Fibroblast of skin of right quadriceps (primary cell): ENCODE data around the gene GAREM1.
A peak's percentile ranks its signal among the peaks of the same experiment; 100 is the strongest.
"Not testable (repeated sequence)": the region's sequence is repeated elsewhere in the genome, so short reads cannot be mapped to it uniquely, and the experiment has no call there.

Experiments used
- DNase-seq: peaks from one replicate; pipeline ENCODE4 v3.0.0-alpha.2; 2013

GAREM1 gene

GRCh38 chr18:32321826-32322225 is 148.9 kb downstream of the GAREM1 start:
- DNase-seq: no peak

DNA sequence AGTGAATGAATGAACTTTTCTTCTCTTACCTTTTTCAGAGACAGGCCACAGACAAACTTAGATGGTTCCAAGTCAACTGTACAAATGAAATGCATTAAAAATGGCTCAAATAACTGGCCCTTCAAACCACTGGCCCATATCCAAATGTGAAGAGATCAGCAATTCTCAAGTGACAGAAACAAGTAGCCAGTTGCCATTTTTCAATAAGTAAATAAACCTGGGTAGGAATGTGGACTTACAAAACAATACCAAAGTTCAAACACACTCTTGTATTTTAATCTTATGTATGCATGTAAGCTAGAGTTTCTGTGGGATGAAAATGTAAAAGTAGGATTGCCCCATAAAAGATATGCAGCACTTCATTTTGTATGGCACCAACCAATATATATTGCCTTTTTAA is 151.6 kb downstream of the GAREM1 start:
- no peak for DNase-seq

GRCh38 chr18:32318581-32318980 is 152.1 kb downstream of the GAREM1 start:
- DNase-seq: no peak

GRCh38 chr18:32317651-32318050 is 153.0 kb downstream of the GAREM1 start:
- peak; percentile 70 for DNase-seq

GRCh38 chr18:32315881-32316280 is 154.8 kb downstream of the GAREM1 start:
- peak; percentile 43 for DNase-seq

GRCh38 chr18:32310774-32311173 is 159.9 kb downstream of the GAREM1 start:
- no peak for DNase-seq

- DNase-seq: no peak
Observed at GRCh38 chr18:32310101-32310500, 160.6 kb downstream of the GAREM1 start.

DNA sequence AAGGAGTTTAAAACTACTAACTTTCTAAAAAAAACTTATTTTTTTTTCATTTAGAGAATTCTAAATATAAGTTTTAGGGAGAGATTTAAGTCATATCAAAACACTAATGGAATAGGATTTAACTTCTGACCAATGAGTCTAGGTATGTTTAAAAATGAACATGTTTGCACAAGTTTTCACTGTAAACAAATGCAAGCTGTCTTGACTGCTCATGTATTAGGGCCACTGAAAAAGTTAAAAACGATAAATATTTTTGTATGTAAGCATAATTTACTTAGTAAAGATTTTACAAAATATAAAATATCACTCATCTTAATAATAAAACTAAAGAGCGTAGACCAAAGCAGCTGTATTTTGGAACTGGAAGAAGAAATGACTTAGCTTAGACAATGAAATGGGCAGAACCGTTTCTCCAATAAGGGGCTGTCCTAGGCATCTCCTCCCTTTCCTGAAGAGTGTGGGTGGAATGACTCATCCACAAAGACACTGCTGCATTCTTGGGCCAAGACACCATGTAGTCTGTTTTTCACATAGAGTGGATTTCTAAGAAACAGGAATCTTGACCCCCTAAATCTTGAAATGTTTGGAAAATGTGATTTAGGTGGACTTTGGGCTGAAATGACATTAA is 162.1 kb downstream of the GAREM1 start:
- DNase-seq: peak; percentile 75

GRCh38 chr18:32303400-32303799 is 167.3 kb downstream of the GAREM1 start:
- no peak for DNase-seq

DNA sequence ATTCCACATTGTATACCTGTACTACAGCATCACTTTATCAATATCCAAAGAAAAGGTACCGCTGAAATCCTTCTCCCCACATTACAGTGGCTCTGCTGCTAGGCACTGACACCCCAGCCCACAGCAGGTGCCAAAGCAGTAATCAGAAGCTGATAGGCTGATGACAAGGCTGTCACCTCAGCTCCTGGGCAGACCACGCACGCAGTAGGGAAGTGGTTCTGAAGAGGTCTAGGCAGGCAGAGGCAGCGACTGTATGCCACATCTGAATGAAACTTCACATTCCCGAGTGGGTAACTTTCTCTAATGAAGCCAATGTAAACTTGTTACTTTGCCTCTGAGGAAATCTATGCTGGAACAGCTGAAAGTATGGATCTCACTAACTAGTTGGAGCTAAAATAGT is 167.9 kb downstream of the GAREM1 start:
- no peak for DNase-seq

- peak; percentile 87 for DNase-seq
Observed at GRCh38 chr18:32301976-32302743, 168.5 kb downstream of the GAREM1 start.

DNA sequence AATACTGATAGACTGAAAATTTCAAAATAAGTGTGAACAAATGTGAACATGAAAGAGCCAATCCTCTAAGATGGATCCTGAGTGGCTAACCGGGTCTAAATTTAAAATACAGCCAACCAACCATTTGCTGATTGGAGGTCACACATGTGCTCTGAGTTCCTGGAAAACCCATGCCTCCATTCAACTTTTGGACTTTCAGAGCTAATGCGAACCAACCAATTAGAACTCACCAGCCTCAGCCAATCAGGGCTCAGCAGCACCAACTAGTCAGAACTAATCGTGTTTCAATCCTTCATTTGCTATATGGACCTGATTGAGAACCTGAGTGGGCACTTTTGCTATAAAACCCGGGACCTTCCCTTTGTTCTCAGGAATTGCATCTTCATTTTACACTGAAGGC is 169.3 kb downstream of the GAREM1 start:
- no peak for DNase-seq

- peak; percentile 64 for DNase-seq
Observed at GRCh38 chr18:32300914-32301313, 169.8 kb downstream of the GAREM1 start.

GRCh38 chr18:32299484-32299883 is 171.2 kb downstream of the GAREM1 start:
- DNase-seq: no peak

- DNase-seq: peak; percentile 62
Observed at GRCh38 chr18:32298171-32298667, 172.5 kb downstream of the GAREM1 start.

DNA sequence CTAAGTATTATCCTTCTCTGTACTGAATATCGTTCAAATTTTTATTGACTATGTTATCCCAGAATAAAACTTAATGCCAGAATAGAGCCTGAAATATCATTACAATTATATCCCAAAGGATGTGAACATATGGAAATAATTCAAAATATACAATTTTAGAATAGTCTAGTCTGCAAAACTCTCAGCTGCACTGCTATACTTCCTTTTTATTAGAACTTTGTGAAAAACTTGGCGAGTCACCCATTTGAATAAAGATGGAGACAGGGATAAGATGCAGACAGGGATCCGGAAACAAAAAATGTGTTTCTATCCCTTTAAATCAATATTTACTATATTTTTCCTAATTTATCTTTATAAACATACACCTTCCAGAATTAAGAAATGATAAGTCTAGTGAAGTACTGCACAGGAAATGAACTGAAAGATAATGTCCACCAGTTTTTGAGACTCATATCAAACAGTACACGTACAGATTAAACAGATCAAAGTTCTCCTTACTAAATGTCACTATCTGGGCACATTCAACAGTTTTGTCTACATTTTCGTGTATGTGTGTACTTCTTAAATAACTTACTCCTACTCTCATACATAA is 173.0 kb downstream of the GAREM1 start:
- no peak for DNase-seq

DNA sequence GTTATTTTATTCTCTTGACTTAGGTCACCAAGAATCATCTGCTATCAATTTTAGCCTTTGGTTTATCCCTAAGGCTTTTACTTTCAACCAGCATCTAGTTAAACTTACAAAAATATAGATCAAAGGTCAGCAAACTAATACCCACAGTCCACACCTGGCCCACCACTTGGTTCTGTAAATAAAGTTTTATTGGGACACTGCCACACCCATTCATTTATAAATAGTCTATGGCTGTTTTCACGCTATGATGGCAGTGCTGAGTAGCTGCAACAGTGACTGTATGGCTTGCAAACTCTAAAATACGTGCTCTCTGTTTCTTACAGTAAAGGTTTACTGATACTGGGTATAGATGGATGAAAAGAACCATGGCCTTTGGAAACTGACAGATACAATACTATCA is 173.8 kb downstream of the GAREM1 start:
- DNase-seq: no peak

- DNase-seq: no peak
Observed at GRCh38 chr18:32295604-32296003, 175.1 kb downstream of the GAREM1 start.

GRCh38 chr18:32293107-32293506 is 177.6 kb downstream of the GAREM1 start:
- no peak for DNase-seq

DNA sequence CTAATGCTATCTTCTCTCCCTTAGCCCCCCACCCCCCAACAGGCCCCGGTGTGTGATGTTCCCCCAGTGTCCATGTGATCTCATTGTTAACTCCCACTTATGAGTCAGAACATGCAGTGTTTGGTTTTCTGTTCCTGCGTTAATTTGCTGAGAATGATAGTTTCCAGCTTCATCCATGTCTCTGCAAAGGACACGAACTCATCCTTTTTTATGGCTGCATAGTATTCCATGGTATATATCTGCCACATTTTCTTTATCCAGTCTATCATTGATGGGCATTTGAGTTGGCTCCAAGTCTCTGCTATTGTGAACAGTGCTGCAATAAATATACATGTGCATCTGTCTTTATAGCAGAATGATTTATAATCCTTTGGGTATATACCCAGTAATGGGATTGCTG is 179.1 kb downstream of the GAREM1 start:
- DNase-seq: not testable (repeated sequence)

DNA sequence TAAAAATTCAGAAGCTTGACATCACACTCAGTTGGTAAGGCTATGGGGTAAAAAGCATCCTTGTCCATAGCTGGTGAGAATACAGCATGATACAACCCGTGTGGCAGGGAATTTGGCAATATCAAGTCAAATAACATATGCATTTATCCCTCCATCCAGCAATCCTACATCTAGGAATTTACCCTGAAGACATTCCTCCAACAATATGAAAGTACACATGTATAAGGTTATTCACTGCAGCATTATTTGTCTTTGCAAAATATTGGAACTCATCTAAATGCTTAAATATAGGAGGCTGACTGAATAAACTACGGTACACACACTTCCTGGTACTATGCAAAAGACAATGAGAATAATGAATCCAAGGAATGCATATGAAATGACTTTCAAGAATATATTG is 179.9 kb downstream of the GAREM1 start:
- DNase-seq: no peak

GRCh38 chr18:32289483-32290075 is 181.1 kb downstream of the GAREM1 start:
- peak; percentile 67 for DNase-seq

- no peak for DNase-seq
Observed at GRCh38 chr18:32287873-32288272, 182.8 kb downstream of the GAREM1 start.

DNA sequence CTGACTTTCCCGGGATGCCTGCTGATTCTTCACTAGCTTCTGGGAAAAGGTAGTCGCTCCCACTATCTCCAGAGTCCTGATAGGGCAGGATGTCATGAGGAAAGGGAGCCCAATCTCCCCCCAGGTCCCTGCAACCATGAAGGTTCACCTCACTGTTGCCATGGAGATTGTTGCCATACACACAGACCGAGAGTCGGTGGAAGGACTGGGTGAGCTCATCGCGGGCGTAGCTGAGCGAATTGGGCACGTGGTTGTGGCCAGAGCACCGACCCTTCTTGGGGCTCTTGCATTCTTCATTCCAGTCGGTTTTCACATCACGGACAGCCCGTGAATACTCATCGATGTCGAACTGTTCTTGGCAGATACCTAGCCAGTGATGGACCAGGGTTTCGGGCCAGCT is 183.4 kb downstream of the GAREM1 start:
- no peak for DNase-seq
